Measurements from ENCODE around the gene SLIT3.

Gene SLIT3

DNA sequence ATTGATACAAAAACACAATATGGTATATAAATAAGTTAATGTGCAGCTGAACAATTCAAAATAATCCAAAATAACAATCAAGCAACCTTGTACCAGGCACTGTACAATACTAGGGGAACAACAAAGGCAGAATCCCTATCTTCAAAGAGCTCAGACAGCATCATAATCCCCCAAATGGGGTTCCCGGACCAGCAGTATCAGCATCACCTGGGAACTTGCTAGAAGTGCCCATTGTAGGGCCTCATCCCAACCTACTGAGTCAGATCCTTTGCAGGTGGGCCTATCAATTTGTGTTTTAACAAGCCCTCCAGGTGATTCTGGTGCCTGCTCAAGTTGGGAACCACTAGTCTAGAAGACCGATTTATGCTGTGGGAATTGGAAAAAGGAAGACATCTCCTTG is 27.1 kb downstream of the SLIT3 start:
- no peak for DNase-seq
- in situ Hi-C loops (cut with HindIII; ENCODE audit: low pct_ligation_motif_present, low pct_unique_long_range_greater_than_20kb, low sequenced_read_pairs): no loop called here

DNA sequence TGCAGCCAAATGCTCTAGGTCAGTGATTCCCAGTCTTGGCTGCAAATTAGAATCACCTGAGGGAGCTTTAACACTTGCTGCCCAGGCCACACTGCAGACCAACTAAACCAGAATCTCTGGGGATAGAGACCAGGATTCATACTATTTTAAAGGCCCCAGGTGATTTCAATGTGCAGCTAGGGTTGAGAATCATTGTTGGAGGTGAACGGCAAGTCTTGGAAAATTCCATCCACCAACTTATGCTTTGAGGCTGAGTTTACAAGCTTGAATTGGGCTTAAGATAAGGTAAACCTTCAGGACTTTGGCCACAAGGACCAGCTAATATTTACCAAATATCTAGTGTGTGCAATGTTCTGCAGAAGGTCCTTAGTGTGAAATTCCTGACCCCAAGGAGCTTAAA is 27.5 kb downstream of the SLIT3 start:
- no peak for DNase-seq
- in situ Hi-C loops (cut with HindIII; ENCODE audit: low pct_ligation_motif_present, low pct_unique_long_range_greater_than_20kb, low sequenced_read_pairs): no loop called here

GRCh38 chr5:169272731-169273427 is 28.1 kb downstream of the SLIT3 start:
- peak; percentile 55 for DNase-seq
- in situ Hi-C loops (cut with HindIII; ENCODE audit: low pct_ligation_motif_present, low pct_unique_long_range_greater_than_20kb, low sequenced_read_pairs): no loop called here

DNA sequence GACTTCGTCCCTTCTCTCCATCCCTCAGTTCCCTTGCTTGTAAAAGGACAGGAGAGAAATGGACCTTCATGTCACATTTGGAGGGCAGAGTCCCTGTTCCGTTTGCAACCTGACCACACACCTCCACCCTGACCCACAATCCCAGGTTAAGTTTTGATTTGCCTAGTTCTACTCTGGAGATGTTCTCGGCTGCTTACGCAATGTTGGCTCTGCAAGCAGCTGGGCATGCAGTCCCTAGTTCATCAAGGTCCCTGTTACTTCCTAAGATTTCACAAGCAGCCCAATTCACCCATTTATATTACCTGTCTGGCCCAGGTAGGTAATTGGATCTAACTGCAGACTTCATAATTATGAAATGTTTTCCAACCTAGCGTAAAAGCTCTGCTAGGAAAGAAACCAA is 28.8 kb downstream of the SLIT3 start:
- DNase-seq: no peak
- in situ Hi-C loops (cut with HindIII; ENCODE audit: low pct_ligation_motif_present, low pct_unique_long_range_greater_than_20kb, low sequenced_read_pairs): no loop called here

DNA sequence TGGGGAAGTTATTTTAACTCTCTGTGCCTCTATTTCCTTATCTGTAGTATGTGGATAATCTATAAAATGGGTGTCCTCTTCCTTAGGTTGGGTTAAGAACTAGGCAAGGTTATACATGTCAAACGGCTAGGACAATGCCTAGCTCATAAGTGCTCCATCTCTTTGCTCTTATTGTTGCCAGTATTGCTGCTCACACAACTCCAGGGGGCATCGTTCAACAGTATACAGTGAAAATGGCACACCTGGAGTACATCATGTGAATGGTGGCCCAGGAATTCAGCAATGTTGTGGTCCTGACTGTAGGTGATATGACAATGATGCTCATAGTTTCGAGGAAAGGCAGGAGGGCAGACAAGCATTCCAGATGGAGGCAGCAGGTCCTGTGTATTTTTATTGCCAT is 30.1 kb downstream of the SLIT3 start:
- no peak for DNase-seq
- in situ Hi-C loops (cut with HindIII; ENCODE audit: low pct_ligation_motif_present, low pct_unique_long_range_greater_than_20kb, low sequenced_read_pairs): no loop called here

DNA sequence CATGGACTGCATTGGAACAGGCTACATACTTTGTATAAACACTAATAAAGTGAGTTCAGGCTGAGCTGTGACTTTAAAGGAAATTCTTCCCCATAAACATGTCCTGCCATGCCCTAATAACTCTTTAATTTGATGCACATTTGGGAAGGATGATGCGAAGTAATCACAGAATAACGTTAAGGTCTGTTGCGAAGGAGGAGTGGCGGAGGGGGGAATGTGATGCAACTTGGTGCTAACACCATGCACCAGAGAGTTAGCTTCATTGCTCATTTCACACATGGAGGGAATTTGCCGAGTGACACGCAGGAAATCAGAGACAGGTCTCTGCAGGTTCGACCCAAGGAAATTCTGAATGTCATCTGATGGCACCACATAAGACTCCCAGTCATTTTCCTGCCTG is 32.9 kb downstream of the SLIT3 start:
- DNase-seq: no peak
- in situ Hi-C loops (cut with HindIII; ENCODE audit: low pct_ligation_motif_present, low pct_unique_long_range_greater_than_20kb, low sequenced_read_pairs): no loop called here

GRCh38 chr5:169265888-169266287 is 35.1 kb downstream of the SLIT3 start:
- in situ Hi-C loops (cut with HindIII; ENCODE audit: low pct_ligation_motif_present, low pct_unique_long_range_greater_than_20kb, low sequenced_read_pairs): no loop called here
- DNase-seq: peak; percentile 31

- in situ Hi-C loops (cut with HindIII; ENCODE audit: low pct_ligation_motif_present, low pct_unique_long_range_greater_than_20kb, low sequenced_read_pairs): no loop called here
- no peak for DNase-seq
Observed at GRCh38 chr5:169263591-169263990, 37.3 kb downstream of the SLIT3 start.

DNA sequence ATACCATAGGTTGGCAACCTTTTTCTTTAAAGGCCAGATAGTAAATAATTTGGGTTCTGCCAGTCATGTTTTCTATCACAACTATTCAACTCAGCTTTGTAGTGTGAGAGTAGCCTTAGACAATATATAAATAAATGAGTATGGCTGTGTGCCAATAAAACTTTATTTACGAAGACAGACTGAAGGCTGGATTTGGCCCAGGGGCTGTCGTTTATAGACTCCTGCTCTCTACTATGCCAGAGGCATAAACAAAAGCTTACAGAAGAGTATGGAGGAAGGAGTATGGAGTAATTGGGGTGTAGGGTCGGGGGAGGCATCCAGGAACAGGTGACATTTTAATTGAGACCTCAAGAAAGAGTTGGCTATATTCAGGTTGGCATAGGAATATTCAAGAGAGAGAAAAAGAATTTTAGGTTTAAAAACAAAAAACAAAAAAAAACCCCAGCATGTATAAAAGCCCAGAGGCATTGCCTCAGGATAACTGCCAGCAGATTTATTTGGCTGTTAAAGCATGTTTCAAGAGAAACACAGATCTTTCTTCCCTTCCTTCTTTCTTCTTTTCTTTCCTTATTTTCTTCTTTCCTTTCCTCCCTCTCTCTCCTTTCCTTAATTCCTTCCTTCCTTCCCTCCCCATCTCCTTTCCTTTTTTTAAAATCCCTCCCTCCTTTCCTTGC is 39.9 kb downstream of the SLIT3 start:
- no peak for DNase-seq
- in situ Hi-C loops (cut with HindIII; ENCODE audit: low pct_ligation_motif_present, low pct_unique_long_range_greater_than_20kb, low sequenced_read_pairs): no loop called here

DNA sequence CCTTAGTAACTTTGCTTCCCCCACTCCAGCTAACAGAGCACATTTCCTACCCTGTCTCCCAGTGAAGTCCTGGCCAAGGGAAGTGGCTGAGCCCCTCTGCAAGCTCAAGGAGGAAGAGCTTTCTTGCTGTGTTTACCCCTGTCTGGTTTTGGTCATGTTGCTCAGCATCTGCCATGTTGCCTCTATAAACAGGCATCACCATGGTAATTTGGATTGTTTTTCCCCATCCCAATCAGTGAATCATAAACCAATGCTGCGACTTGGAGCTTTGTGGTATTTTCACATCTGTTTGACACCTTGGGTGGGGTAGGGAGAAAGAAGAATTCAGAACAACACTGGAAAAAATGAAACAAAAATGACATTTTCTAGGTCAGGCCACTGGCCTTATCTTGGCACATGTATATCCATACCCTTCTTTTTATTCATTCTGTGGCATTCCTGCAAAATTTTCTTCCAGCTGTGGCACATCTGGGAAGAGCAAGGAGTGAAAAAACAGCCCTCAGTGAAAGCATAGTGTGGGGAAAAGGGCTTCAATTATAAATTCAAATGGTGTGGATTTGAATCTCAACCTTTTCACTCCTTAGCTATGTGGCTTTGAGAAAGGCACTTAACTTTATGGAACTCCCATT is 42.5 kb downstream of the SLIT3 start:
- in situ Hi-C loops (cut with HindIII; ENCODE audit: low pct_ligation_motif_present, low pct_unique_long_range_greater_than_20kb, low sequenced_read_pairs): no loop called here
- DNase-seq: no peak

DNA sequence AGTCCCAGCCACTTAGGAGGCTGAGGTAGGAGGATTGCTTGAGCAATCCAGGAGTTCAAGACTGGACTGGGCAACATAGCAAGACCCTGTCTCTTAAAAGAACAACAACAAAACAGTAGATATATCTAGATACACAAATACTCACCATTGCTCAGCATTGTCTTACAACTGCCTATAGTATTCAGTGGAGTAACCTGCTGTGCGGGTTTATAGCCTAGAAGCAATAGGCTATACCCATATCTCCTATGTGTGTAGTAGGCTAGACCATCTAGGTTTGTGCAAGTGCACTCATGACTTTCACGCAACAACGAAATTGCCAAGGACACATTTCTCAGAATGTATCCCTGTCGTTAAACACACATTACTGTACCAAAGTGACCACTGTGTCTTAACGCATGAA is 44.7 kb downstream of the SLIT3 start:
- in situ Hi-C loops (cut with HindIII; ENCODE audit: low pct_ligation_motif_present, low pct_unique_long_range_greater_than_20kb, low sequenced_read_pairs): no loop called here
- DNase-seq: no peak

- no peak for DNase-seq
- in situ Hi-C loops (cut with HindIII; ENCODE audit: low pct_ligation_motif_present, low pct_unique_long_range_greater_than_20kb, low sequenced_read_pairs): no loop called here
Observed at GRCh38 chr5:169253071-169253470, 47.9 kb downstream of the SLIT3 start.

DNA sequence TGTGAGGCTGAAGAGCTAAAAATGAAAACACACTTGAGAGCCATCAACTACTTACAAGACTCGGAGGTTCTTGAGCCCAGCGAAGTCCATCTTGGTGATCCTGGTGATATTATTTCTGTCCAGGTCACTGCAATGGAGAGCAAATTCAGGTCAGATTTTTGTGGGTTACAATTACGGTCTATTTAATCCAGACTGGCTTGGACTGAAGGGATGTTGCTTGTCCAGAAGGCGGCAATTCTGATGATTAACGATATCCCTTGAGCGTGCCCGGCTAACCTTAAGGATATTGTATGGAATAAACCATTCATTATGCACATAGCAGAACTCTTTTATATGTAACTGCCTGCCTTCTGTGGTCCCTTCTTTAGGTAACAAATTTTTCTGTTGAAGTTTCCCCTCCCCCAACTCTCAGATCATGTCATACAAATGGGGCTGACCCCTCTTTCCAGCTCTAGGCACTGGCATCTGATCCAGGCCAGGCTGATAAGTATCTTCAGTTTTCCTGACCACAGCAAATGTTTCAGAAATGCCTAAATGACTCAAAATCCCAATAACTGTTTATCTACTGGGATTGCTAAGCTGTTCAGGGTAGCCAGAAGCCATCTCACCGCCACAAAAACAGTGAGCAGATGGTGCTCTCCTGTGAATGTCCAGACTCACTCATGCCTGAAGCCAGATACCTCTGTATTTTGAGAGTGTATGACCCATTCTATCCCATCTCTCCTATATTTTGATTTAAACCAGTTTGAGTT is 49.4 kb downstream of the SLIT3 start:
- in situ Hi-C loops (cut with HindIII; ENCODE audit: low pct_ligation_motif_present, low pct_unique_long_range_greater_than_20kb, low sequenced_read_pairs): no loop called here
- no peak for DNase-seq

- in situ Hi-C loops (cut with HindIII; ENCODE audit: low pct_ligation_motif_present, low pct_unique_long_range_greater_than_20kb, low sequenced_read_pairs): no loop called here
Observed at GRCh38 chr5:169250887-169251286, 50.1 kb downstream of the SLIT3 start.

DNA sequence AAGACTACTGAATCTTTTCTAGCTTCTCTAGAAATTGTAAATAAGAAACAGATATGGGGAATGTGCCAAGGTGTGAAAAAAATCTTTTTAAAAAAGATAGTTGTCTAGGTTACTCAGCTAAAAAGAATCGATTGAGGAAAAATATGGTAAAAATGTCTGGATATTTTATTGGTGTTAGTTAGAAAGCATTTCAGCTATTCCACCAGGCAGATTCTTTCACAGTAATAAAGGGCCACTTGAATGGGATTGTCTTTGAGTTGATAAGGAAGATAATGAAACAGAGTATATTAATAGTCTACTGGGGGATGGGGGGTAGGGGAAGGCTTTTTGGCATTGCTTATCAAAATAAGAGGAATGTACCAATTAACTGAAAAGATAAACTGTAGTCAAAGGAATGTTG is 51.9 kb downstream of the SLIT3 start:
- in situ Hi-C loops (cut with HindIII; ENCODE audit: low pct_ligation_motif_present, low pct_unique_long_range_greater_than_20kb, low sequenced_read_pairs): no loop called here
- DNase-seq: no peak

More at GRCh38 chr5:169250887-169251286, 50.1 kb downstream of the SLIT3 start:
- DNase-seq: no peak

DNA sequence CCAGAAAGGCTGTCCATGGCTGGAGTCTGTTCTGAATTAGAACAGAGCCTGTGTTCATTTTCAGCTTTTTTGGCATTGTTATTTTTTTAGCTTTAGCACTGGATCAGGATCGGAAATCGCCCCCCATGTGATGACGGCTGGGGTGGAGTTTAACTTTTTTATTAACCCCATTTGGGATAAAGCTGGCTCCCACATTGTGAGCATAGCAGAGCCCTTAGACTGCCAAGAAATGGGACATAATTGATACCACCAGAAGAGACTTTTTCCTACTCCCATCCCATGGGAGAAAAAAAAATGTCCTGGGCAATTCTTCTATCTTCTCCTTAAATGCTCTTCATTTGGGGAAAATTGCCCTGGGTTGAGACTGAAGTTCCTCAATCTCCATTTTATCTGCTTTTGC is 52.4 kb downstream of the SLIT3 start:
- DNase-seq: no peak
- in situ Hi-C loops (cut with HindIII; ENCODE audit: low pct_ligation_motif_present, low pct_unique_long_range_greater_than_20kb, low sequenced_read_pairs): no loop called here

GRCh38 chr5:169244812-169245211 is 56.1 kb downstream of the SLIT3 start:
- DNase-seq: no peak
- in situ Hi-C loops (cut with HindIII; ENCODE audit: low pct_ligation_motif_present, low pct_unique_long_range_greater_than_20kb, low sequenced_read_pairs): no loop called here

- no peak for DNase-seq
- in situ Hi-C loops (cut with HindIII; ENCODE audit: low pct_ligation_motif_present, low pct_unique_long_range_greater_than_20kb, low sequenced_read_pairs): no loop called here
Observed at GRCh38 chr5:169243651-169244422, 57.1 kb downstream of the SLIT3 start.

DNA sequence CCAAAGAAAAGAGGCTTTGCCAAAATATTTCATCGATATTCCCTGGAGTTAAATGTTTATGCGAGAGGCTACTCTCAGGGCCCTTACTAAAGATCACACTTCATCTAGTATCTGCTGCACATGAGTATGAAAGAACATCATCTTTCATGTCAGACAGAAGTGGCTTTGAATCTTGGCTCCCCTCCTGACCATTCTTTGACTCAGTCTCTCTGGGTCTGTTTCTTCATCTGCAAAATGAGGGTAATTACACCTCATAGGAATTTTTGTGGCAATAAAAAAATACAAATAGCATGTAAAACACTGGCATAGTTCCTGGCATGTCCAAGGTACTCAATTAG is 58.1 kb downstream of the SLIT3 start:
- in situ Hi-C loops (cut with HindIII; ENCODE audit: low pct_ligation_motif_present, low pct_unique_long_range_greater_than_20kb, low sequenced_read_pairs): no loop called here
- DNase-seq: no peak
